Ectodermal cell (in vitro differentiated cells): ENCODE measurements around the gene TGFBR2.

Experiments
- H3K27ac ChIP-seq: 2 replicates; pipeline ENCODE4 v1.7.0; 2013; ENCODE audit warnings: mild to moderate bottlenecking, low read depth, low read length; ENCODE audit not compliant: insufficient read depth, poor library complexity, severe bottlenecking
- H3K27me3 ChIP-seq: 2 replicates; pipeline ENCODE4 v1.7.0; 2013; ENCODE audit warnings: mild to moderate bottlenecking, low read length; ENCODE audit not compliant: insufficient read depth, control insufficient read depth, poor library complexity, severe bottlenecking
- H3K36me3 ChIP-seq: one replicate; pipeline ENCODE4 v1.7.0; 2013; ENCODE audit warnings: low read length; ENCODE audit not compliant: control insufficient read depth, insufficient read depth
- H3K4me1 ChIP-seq: one replicate; pipeline ENCODE4 v1.7.0; 2013; ENCODE audit warnings: low read length; ENCODE audit not compliant: control insufficient read depth, insufficient read depth
- H3K4me3 ChIP-seq: 2 replicates; pipeline ENCODE4 v1.7.0; 2013; ENCODE audit warnings: low read depth, low read length, control low read depth; ENCODE audit not compliant: insufficient read depth
- H3K9me3 ChIP-seq: 2 replicates; pipeline ENCODE4 v1.7.0; 2013; ENCODE audit warnings: mild to moderate bottlenecking, low read length, moderate library complexity; ENCODE audit not compliant: control insufficient read depth
- WGBS, 2 experiments: methylation state at CpG; one replicate each; pipeline ENCODE4 v1.1.7; 2013; ENCODE audit warnings: missing lambda C conversion rate in 2 of 2; 5-methylcytosine and 5-hydroxymethylcytosine counted together

The TGFBR2 gene

DNA sequence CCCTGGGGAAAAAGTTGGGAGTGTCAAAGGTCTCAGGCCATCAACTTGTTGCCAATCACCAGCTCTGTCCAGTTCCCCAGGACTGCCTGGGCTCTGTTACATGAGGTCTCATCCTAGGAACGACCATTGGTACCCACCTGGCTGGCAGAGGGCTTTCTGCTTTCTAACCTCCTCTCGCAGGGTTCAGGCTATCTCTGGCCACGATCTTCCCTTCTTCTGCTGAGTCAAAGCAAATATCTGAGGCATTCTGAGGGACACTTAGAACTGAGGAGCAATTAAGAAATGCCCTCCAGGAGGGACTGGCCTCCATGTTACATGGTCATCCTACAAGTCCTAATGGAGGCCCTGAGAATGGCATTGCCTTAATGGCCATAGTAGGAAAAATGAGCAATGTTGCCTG lies 77.4 kb downstream of the TGFBR2 start:
- Histone ChIP-seq H3K4me1 (peaks cover 15% of the 10 kb centered on the region), H3K27me3 (no peaks in the 10 kb centered on the region), H3K9me3 (no peaks in the 10 kb centered on the region), H3K27ac (no peak overlapping the region), H3K36me3 (no peaks in the 10 kb centered on the region), H3K4me3 (no peak overlapping the region)
- 92 to 94% methylated on average over 3 of the region's 3 CpGs for WGBS, 2 experiments

DNA sequence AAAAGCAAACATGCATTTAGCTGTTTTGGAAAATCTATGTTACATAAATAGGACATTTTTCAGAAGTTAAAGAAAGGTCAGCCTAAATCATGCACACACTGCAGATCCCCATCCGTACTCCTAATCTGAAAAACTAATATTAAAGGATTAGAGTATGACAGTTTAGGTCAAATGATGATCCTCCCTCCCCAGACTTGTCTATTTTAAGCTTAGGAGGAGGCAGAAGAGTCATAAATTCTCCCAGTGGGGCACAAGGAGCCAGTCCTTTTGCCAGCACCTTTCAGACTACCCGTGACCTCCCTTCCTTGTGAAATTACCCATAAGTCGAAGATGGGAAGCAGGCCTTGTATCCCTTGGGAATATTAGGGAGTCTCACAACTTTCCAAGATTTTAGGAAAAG lies 78.0 kb downstream of the TGFBR2 start:
- peaks cover 15% of the 10 kb centered on the region for H3K4me1 ChIP-seq
- H3K36me3 ChIP-seq: no peaks in the 10 kb centered on the region
- no peak overlapping the region for H3K27ac ChIP-seq
- no peak overlapping the region for H3K4me3 ChIP-seq
- WGBS, 2 experiments: 82 to 100% methylated on average over 1 to 3 of the region's 3 CpGs
- no peaks in the 10 kb centered on the region for H3K27me3 ChIP-seq
- H3K9me3 ChIP-seq: no peaks in the 10 kb centered on the region

DNA sequence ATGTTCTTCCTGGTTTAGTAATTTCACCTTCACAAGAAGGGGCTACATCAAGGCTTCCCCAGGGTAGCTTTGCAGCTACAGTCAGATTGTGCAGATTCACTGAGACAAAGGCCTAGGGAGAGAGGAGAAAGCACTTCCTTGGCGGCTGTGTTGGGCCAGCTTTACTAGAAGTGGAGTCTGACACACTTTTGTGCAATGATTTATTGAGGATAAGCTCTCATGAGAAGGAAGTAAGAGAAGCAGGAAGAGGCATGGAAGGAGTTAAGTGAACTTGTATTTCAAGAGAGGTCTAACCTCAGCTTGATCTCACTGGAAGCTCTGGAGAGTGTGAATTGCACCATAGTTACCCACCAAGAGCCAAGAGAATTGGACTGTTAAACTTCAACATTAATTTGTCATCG lies 78.9 kb downstream of the TGFBR2 start:
- no peaks in the 10 kb centered on the region for H3K36me3 ChIP-seq
- no peaks in the 10 kb centered on the region for H3K27me3 ChIP-seq
- peaks cover 15% of the 10 kb centered on the region for H3K4me1 ChIP-seq
- no peaks in the 10 kb centered on the region for H3K9me3 ChIP-seq
- WGBS, 2 experiments: 93 to 99% methylated on average over 2 of the region's 2 CpGs
- H3K4me3 ChIP-seq: no peak overlapping the region
- H3K27ac ChIP-seq: no peak overlapping the region

DNA sequence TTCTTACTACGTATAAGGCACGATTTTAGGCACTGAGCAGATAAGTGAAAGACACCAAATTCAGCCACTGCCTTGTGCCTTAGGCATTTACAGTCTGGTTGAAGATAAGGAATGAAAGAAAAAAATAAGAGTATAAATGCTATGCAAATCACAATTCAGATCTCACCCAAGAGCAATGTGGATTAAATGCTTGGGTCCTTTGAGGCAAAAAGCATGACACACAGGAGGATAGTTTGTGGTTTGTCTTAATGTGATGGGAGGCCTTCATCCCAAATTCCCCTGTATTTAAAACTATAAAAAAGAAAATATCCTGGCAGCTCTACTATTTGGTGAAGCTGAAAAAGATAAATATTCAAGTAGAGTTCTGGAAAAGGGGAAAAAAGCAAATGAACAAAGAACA lies 79.8 kb downstream of the TGFBR2 start:
- Histone ChIP-seq H3K9me3 (no peaks in the 10 kb centered on the region), H3K27ac (no peak overlapping the region), H3K4me3 (no peak overlapping the region), H3K36me3 (no peaks in the 10 kb centered on the region), H3K4me1 (peaks cover 9% of the 10 kb centered on the region), H3K27me3 (no peaks in the 10 kb centered on the region)
- WGBS, 2 experiments: 94% methylated on average over 2 of the region's 2 CpGs

DNA sequence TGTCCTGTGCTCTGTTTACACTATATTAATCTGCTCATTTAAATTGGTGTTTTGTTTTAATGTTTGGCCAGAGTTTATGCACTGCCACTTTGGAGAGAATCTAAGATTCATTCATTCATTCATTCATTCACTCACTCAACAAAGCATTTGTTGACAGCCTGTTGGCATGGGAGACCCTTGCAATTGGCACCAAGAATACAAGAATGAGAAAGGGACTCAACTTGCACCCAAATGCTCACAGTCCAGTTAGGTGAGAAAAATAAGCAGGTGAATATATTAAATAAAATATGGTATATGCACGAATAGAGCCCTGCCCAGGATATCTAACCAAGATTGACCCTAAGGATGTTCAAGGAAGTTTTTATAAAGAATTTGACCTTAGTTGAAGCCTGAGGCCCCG lies 80.4 kb downstream of the TGFBR2 start:
- H3K9me3 ChIP-seq: no peaks in the 10 kb centered on the region
- no peak overlapping the region for H3K27ac ChIP-seq
- no peak overlapping the region for H3K4me3 ChIP-seq
- H3K36me3 ChIP-seq: no peaks in the 10 kb centered on the region
- 93 to 100% methylated on average over 1 to 2 of the region's 2 CpGs for WGBS, 2 experiments
- H3K27me3 ChIP-seq: no peaks in the 10 kb centered on the region
- peaks cover 3% of the 10 kb centered on the region for H3K4me1 ChIP-seq

DNA sequence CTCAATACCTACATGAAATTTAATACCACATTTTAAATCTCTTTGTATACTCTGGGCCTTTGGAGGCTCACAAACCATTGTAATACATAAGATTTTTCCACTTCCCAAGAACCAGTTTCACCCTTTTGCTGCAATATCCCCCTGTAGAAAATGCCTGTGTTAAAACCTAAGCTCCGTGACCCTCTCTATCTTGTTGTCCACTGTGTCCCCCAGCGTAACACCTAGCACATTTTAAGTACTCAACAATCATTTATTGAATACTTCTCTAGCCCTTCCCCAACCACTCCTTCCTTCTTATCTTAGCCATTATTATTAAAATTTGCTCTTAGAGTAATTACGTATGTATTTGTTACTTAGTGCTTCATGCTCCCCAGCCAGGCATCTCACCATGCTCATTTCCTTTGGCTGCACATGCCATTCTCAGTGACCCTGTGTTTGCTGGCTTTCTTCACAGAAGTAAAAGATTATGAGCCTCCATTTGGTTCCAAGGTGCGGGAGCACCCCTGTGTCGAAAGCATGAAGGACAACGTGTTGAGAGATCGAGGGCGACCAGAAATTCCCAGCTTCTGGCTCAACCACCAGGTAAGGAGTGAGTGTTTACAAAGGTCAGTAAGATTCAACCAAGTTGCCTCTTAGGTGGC lies 81.6 kb downstream of the TGFBR2 start:
- Histone ChIP-seq H3K27me3 (no peaks in the 10 kb centered on the region), H3K9me3 (no peaks in the 10 kb centered on the region), H3K4me1 (no peaks in the 10 kb centered on the region), H3K36me3 (no peaks in the 10 kb centered on the region), H3K4me3 (no peak overlapping the region), H3K27ac (no peak overlapping the region)
- 87 to 90% methylated on average over 8 of the region's 8 CpGs for WGBS, 2 experiments

DNA sequence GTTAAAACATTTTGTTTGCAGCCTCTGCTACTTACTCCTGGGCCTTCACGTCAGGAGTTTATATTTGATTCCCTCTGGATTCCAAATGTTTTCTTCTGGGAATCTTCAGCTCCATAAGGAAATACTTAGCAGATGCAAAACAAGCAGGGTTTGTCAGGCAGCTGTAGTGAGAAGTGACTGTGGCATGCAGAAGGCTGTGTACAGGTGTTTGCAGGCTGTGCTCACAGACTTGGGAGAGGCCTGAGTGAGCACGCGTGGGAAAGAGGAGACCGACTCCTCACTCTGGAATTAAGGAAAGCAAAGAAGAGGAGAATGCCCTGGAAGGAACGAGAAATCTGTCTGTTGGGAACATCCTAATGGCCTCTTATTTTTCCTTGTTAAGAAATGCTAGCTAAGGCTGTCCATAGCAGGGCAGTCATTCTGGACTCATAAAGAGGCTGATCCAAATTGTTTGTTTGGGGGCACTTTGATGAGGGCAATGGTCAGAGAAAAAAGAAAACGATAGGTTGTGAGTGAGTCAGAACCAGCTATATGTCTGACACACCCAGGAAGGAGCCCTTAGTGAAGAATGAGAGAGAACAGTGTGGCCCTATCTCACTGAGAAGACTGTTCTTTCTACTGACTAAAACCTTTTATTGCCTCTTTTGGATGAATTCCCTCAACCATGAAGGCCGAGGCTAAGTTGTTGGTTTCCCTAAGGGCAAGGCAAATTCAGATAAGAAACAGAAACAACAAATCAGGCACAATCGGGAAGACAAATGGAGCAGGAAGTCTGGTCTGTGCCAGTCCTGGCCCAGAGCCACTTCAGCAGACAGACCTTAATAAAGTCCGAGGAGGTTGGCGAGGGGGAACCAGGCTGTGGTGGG lies 82.6 kb downstream of the TGFBR2 start:
- no peaks in the 10 kb centered on the region for H3K4me1 ChIP-seq
- 95 to 96% methylated on average over 10 of the region's 10 CpGs for WGBS, 2 experiments
- no peak overlapping the region for H3K27ac ChIP-seq
- no peak overlapping the region for H3K4me3 ChIP-seq
- H3K9me3 ChIP-seq: no peaks in the 10 kb centered on the region
- H3K36me3 ChIP-seq: no peaks in the 10 kb centered on the region
- H3K27me3 ChIP-seq: no peaks in the 10 kb centered on the region

DNA sequence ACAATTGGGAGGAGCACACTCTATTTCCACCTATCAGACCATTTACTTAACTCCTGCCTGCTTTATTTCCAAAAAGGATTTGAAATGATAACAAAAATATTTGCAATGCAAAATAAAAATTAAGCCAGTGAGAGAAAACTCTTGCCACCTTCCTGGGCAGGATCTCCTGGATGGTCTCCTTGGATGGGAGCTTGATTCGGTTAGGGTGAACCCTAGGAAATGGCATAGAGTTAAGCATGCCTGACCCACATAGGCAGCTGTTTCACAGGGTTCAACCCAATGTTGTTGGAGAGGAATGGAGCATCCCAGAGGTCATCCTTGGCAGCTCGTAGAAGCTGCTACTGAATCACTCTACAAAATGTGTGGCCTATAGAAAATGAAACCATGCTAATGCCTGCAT lies 83.8 kb downstream of the TGFBR2 start:
- WGBS, 2 experiments: 95 to 96% methylated on average over 2 of the region's 2 CpGs
- Histone ChIP-seq H3K36me3 (no peaks in the 10 kb centered on the region), H3K4me1 (no peaks in the 10 kb centered on the region)

DNA sequence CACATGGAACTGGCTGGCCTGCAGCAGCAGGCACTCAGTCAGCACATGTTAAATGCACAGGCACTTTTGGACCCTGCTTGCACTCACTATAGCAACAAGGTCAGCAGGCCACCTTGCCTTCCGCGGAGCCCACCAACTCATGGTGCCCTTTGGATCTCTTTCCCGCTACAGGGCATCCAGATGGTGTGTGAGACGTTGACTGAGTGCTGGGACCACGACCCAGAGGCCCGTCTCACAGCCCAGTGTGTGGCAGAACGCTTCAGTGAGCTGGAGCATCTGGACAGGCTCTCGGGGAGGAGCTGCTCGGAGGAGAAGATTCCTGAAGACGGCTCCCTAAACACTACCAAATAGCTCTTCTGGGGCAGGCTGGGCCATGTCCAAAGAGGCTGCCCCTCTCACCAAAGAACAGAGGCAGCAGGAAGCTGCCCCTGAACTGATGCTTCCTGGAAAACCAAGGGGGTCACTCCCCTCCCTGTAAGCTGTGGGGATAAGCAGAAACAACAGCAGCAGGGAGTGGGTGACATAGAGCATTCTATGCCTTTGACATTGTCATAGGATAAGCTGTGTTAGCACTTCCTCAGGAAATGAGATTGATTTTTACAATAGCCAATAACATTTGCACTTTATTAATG lies 85.0 kb downstream of the TGFBR2 start:
- no peaks in the 10 kb centered on the region for H3K4me1 ChIP-seq
- H3K27ac ChIP-seq: no peak overlapping the region
- no peaks in the 10 kb centered on the region for H3K27me3 ChIP-seq
- 88 to 92% methylated on average over 10 of the region's 10 CpGs for WGBS, 2 experiments
- no peaks in the 10 kb centered on the region for H3K9me3 ChIP-seq
- no peak overlapping the region for H3K4me3 ChIP-seq
- no peaks in the 10 kb centered on the region for H3K36me3 ChIP-seq

More for the DNA sequence above, 83.8 kb downstream of the TGFBR2 start:
- no peak overlapping the region for H3K27ac ChIP-seq
- no peaks in the 10 kb centered on the region for H3K27me3 ChIP-seq
- H3K9me3 ChIP-seq: no peaks in the 10 kb centered on the region
- H3K4me3 ChIP-seq: no peak overlapping the region

DNA sequence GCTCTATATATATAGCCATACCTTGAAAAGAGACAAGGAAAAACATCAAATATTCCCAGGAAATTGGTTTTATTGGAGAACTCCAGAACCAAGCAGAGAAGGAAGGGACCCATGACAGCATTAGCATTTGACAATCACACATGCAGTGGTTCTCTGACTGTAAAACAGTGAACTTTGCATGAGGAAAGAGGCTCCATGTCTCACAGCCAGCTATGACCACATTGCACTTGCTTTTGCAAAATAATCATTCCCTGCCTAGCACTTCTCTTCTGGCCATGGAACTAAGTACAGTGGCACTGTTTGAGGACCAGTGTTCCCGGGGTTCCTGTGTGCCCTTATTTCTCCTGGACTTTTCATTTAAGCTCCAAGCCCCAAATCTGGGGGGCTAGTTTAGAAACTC lies 85.5 kb downstream of the TGFBR2 start:
- Histone ChIP-seq H3K27me3 (no peaks in the 10 kb centered on the region), H3K27ac (no peak overlapping the region), H3K4me3 (no peak overlapping the region), H3K9me3 (no peaks in the 10 kb centered on the region), H3K4me1 (no peaks in the 10 kb centered on the region), H3K36me3 (no peaks in the 10 kb centered on the region)
- 93 to 100% methylated on average over 1 of the region's 1 CpG for WGBS, 2 experiments
